Upper lobe of right lung (tissue), 1 donor: ENCODE data around the gene MYRF. TPM values are rescaled to one million over a fixed set of nuclear protein-coding genes. Genes with fewer than 3 reads are reported as not detected.
A peak's percentile ranks its signal among the peaks of the same experiment; 100 is the strongest.

ENCODE experiments used
- ATAC-seq: fragments of 200-7000 bp; cut with Tn5 transposase; one replicate; pipeline ENCODE4 v1.9.1; 2020; ENCODE audit warnings: mild to moderate bottlenecking, moderate library complexity
- DNase-seq: peaks from one replicate; pipeline ENCODE4 v3.0.0-alpha.2; 2020
- H3K27ac ChIP-seq: fragments of 200-600 bp; one replicate; pipeline ENCODE4 v1.8.0; 2022
- H3K27me3 ChIP-seq: fragments of 200-600 bp; one replicate; pipeline ENCODE4 v1.8.0; 2022; ENCODE audit warnings: mild to moderate bottlenecking
- H3K36me3 ChIP-seq: fragments of 200-600 bp; one replicate; pipeline ENCODE4 v1.8.0; 2022
- H3K4me1 ChIP-seq: fragments of 200-600 bp; one replicate; pipeline ENCODE4 v1.8.0; 2022
- H3K4me3 ChIP-seq: fragments of 200-600 bp; one replicate; pipeline ENCODE4 v1.8.0; 2022; ENCODE audit warnings: mild to moderate bottlenecking
- H3K9me3 ChIP-seq: fragments of 200-600 bp; one replicate; pipeline ENCODE4 v1.8.0; 2022
- CTCF ChIP-seq: fragments of 200-600 bp; IDR thresholded peaks from one replicate; pipeline ENCODE4 v1.8.0; 2022; ENCODE audit warnings: antibody characterized with exemption
- intact Hi-C: fragments of 100-400 bp; cut with DNase I; formaldehyde crosslinking; loops from one replicate; pipeline ENCODE4 v1.11.0; 2022
- total RNA-seq: library from RNA; stranded (reverse); fragmentation: NEBNext Ultra II Directional; extraction: Animal tissue kit (Norgen Biotek cat#: 25700); gene quantifications from one replicate; pipeline ENCODE4 v1.2.1, GENCODE V29; 2021
- donor health status: DM: no; HTN: yes; CAD: no; lungs with severe emphysema.

The MYRF gene
- total RNA-seq, 1 donor from 2014 or later = 62.6 TPM

GRCh38 chr11:61780581-61781162, 28.2 kb downstream of the MYRF start:
- no peaks in the 10 kb centered on the region for H3K9me3 ChIP-seq
- intact Hi-C loops = loop anchor here (10.0 kb wide), 1 partner anchor 304 kb away; no protein-coding TSS in a partner anchor
- ATAC-seq = no peak
- no peak overlapping the region for H3K27ac ChIP-seq
- H3K4me1 ChIP-seq = peaks cover 3% of the 10 kb centered on the region
- peaks cover 12% of the 10 kb centered on the region for H3K36me3 ChIP-seq
- DNase-seq = peak; percentile 57
- no peak for TF ChIP-seq CTCF
- H3K27me3 ChIP-seq = no peaks in the 10 kb centered on the region
- no peak overlapping the region for H3K4me3 ChIP-seq

GRCh38 chr11:61781585-61781984, 29.1 kb downstream of the MYRF start:
- peaks cover 22% of the 10 kb centered on the region for H3K36me3 ChIP-seq
- H3K27ac ChIP-seq = no peak overlapping the region
- no peak for TF ChIP-seq CTCF
- no peaks in the 10 kb centered on the region for H3K27me3 ChIP-seq
- H3K4me1 ChIP-seq = peaks cover 3% of the 10 kb centered on the region
- DNase-seq (peak; percentile 44), ATAC-seq (no peak)
- intact Hi-C loops = loop anchor here (10.0 kb wide), 1 partner anchor 303 kb away; no protein-coding TSS in a partner anchor
- H3K9me3 ChIP-seq = no peaks in the 10 kb centered on the region
- no peak overlapping the region for H3K4me3 ChIP-seq

- Histone ChIP-seq H3K9me3 (no peaks in the 10 kb centered on the region), H3K36me3 (peaks cover 29% of the 10 kb centered on the region), H3K27me3 (no peaks in the 10 kb centered on the region), H3K4me1 (peaks cover under 1% of the 10 kb centered on the region), H3K4me3 (no peak overlapping the region), H3K27ac (no peak overlapping the region)
- no peak for TF ChIP-seq CTCF
- ATAC-seq = no peak
- intact Hi-C loops = loop anchor here (10.0 kb wide), 1 partner anchor 303 kb away; no protein-coding TSS in a partner anchor
- peak; percentile 33 for DNase-seq
These were observed 29.9 kb downstream of the MYRF start for GRCh38 chr11:61782299-61782698.

- Histone ChIP-seq H3K36me3 (peaks cover 34% of the 10 kb centered on the region), H3K4me3 (no peak overlapping the region), H3K27ac (no peak overlapping the region), H3K9me3 (no peaks in the 10 kb centered on the region), H3K27me3 (no peaks in the 10 kb centered on the region), H3K4me1 (no peaks in the 10 kb centered on the region)
- peak; percentile 55 for DNase-seq
- intact Hi-C loops = loop anchor here (10.0 kb wide), 1 partner anchor 302 kb away; no protein-coding TSS in a partner anchor
- TF ChIP-seq CTCF = no peak
- no peak for ATAC-seq
These were observed 30.4 kb downstream of the MYRF start for GRCh38 chr11:61782841-61783240.

GRCh38 chr11:61783717-61784505, 31.5 kb downstream of the MYRF start:
- H3K4me3 ChIP-seq = no peak overlapping the region
- TF ChIP-seq CTCF = no peak
- ATAC-seq (no peak), DNase-seq (peak; percentile 57)
- intact Hi-C loops = loop anchor here (10.0 kb wide), 1 partner anchor 301 kb away; no protein-coding TSS in a partner anchor
- H3K36me3 ChIP-seq = peaks cover 45% of the 10 kb centered on the region
- no peaks in the 10 kb centered on the region for H3K9me3 ChIP-seq
- H3K27me3 ChIP-seq = no peaks in the 10 kb centered on the region
- H3K27ac ChIP-seq = no peak overlapping the region
- no peaks in the 10 kb centered on the region for H3K4me1 ChIP-seq
